C4-2B (cell line): ENCODE measurements around the gene ATP9A.

Experiments used
- H3K27ac ChIP-seq: fragments of 450-650 bp; 2 replicates; pipeline ENCODE4 v1.5.1; 2017
- ZFX ChIP-seq: fragments of 450-650 bp; IDR thresholded peaks from 2 replicates; pipeline ENCODE4 v1.6.1; 2017
- TF ChIP-seq, protein P1 (sequence below): fragments of 450-650 bp; conservative IDR thresholded peaks from 2 replicates; pipeline ENCODE4 v1.5.1; 2017; ENCODE audit warnings: mild to moderate bottlenecking

ATP9A gene

DNA sequence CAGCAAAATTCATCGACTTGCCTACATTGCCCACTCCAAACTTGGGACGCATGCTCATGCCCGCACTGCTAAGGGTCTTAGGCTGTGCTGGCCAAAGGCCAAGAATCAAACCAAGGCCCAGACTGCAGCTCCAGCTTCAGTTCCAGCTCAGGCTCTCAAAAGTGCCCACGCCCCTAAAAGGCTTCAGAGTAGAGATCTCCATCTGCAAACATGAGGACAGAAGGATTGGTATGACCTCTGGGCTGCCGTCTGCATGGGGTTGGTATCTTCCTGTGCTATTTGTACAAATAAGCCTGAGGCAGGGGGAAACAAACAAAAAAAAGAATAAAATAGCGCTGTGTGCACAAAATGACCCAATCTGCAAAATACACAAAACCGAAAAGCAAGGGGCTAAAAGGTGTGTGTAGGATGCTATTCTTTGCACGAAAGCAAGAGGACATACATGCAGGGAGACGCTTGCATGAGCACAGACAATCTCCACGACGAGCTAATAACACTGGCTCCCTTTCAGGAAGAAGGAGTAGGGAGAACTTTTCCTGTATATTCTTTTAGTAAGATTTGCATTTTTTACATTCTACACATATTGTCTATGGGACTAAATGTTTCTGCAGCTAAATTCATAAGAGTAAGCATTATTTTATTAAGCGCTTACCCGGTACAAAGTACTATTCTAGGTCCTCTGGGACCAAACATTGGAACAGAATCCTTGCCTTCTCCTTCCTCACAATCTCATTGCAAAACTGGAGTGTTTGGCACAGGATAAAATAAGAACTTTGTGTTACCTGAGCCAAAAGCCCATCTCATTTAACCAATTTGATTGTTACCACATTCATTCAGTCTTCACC lies 33.1 kb downstream of the ATP9A start:
- TF ChIP-seq ZFX, result no peak
- TF ChIP-seq, protein P1, sequence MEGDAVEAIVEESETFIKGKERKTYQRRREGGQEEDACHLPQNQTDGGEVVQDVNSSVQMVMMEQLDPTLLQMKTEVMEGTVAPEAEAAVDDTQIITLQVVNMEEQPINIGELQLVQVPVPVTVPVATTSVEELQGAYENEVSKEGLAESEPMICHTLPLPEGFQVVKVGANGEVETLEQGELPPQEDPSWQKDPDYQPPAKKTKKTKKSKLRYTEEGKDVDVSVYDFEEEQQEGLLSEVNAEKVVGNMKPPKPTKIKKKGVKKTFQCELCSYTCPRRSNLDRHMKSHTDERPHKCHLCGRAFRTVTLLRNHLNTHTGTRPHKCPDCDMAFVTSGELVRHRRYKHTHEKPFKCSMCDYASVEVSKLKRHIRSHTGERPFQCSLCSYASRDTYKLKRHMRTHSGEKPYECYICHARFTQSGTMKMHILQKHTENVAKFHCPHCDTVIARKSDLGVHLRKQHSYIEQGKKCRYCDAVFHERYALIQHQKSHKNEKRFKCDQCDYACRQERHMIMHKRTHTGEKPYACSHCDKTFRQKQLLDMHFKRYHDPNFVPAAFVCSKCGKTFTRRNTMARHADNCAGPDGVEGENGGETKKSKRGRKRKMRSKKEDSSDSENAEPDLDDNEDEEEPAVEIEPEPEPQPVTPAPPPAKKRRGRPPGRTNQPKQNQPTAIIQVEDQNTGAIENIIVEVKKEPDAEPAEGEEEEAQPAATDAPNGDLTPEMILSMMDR, result no peak
- peak overlapping the region; percentile 37 for H3K27ac ChIP-seq

DNA sequence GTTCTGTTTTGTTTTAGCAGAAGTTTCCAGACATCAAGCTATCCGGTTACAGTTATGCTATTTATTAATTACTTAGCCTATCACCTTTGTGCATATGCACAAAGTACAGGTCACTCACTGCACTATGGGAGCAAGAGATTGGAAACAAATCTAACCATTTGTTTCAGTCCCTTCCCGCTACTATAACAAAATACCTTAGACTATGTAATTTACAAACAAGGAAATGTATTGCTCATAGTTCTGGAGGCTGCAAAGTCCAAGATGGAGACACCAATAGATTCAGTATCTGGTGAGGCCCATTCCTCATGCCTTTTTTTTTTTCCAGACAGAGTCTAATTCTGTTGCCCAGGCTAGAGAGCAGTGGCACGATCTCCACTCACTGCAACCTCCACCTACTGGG lies 35.1 kb downstream of the ATP9A start:
- H3K27ac ChIP-seq, result no peak overlapping the region
- no peak for TF ChIP-seq ZFX
- TF ChIP-seq, protein P1, result no peak

DNA sequence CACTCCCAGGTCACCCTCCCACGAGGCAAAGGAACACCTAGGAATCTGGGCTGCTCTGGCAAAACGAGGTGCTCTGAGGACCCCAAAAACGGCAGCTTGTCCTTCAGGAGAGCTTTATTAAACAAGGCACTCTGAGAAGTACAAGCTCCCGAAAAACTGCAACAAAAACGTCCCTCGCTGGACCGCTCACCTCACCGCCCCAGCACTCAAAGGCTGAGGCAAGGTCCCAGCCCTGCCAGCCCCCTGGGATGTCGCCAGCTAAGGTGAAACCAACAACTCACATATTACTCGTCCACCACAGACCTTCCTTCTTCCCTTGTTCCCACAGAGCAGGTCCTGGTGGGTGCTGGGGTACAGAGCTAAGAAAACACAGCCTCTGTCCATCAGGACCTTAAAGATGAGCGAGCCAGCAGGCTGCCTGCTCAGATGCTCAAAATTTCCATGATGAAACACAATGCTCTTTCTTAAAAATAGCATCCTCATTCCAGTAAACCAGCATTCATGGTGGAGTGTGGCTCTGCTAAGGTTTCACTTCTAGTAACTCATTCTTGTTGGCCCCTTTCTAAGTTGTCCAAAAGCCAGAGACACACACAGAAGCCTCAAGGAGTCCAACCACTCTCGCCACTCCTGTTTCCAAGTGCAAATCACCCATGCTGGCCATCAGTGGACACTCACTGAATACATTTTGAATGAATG lies 35.9 kb downstream of the ATP9A start:
- no peak overlapping the region for H3K27ac ChIP-seq
- TF ChIP-seq, protein P1, result no peak
- no peak for TF ChIP-seq ZFX

DNA sequence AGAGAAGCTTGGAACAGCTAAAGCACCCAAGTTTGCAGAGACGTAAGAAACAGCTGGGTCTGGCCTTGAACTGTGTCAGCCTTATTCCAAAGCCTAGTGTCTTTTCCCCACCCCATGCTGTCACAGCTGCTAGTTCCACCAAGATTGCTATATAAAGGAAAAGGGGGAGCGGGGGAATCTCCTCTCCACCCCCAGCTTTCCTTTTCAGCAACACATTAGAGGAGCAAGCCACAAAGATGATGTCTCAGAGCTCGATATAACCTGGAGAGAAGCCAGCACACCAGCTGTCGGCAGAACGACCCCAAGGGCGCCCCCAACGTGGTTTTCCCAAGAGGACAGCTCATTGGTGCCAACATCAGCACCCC lies 36.5 kb downstream of the ATP9A start:
- TF ChIP-seq, protein P1, result no peak
- no peak for TF ChIP-seq ZFX

DNA sequence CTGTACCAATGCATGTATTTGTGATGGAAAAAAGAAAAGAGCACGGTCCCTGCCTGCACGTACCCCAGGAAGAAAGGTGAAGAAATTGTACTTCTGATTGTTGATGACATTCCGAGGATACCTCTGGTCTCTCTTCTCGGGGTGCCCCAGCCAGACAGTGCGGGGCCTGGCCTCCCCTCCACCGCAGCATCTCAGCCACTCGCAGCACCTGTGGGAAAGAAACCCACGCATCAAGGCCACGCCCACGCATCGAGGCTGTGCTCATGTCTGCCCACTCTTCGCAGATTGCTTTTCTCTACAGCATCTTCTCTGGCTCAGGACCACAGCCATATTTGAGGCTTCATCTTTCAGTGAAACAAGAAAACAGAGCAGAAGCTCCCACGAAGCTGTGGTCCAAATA lies 38.4 kb downstream of the ATP9A start:
- H3K27ac ChIP-seq, result no peak overlapping the region
- TF ChIP-seq ZFX, result no peak
- TF ChIP-seq, protein P1, result no peak

More for the DNA sequence above, 36.5 kb downstream of the ATP9A start:
- H3K27ac ChIP-seq, result no peak overlapping the region

DNA sequence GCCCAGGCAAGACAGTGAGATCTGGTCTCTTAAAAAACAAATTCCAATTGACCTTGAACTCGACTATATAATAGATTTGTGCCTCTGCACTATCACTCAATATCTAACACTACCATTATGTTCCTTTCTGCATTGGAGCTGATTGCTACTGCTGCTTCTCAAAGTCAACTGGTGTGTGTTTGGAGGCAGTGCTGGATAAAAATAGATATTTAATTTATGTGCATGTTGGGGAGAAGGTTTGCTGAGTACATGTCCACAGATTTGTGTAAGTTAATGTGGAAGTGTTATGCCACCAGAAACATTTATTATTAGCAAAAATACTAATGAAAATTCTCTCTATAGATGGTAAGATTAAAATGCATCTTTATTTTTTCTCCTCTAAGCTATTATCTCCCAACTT lies 39.5 kb downstream of the ATP9A start:
- TF ChIP-seq, protein P1, result no peak
- TF ChIP-seq ZFX, result no peak
- no peak overlapping the region for H3K27ac ChIP-seq

DNA sequence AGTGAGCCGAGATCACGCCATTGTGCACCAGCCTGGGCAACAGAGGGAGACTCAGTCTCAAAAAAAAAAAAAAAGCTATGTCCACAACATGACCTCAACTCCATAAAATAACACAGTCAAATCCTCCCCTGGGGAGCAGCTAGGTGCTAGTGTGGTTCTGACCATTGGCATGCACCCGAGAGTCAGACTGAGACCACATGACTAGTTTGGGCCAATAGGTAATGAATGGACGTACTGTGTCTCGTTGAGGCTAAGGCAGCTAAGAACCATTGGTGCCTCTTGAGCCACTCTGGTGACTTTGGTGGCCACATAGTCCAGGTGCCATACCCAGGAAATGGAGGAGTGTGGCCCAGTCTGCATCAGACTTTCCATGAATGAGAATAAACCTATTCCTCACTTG lies 40.3 kb downstream of the ATP9A start:
- TF ChIP-seq, protein P1, result no peak
- no peak overlapping the region for H3K27ac ChIP-seq
